ENCODE measurements around the gene SFSWAP.

DNA sequence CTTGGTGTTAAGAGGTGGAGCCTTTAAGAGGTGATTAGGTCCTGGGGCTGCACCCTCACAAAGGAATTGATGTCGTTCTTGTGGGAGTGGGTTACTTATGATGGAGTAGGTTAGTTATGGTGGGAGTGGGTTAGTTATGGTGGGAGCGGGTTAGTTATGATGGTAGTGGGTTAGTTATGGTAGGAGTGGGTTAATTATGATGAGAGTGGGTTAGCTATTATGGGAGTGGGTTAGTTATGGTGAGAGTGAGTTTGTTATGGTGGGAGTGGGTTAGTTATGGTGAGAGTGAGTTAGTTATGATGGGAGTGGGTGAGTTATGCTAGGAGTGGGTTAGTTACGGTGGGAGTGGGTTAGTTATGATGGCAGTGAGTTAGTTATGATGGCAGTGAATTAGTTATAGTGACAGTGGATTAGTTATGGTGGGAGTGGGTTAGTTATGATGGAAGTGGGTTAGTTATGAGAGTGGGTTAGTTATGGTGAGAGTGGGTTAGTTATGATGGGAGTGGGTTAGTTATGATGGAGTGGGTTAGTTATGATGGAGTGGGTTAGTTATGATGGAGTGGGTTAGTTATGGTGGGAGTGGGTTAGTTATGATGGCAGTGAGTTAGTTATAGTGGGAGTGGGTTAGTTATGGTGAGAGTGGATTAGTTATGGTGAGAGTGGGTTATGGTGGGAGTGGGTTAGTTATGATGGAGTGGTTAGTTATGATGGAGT lies 22.6 kb upstream of the SFSWAP start:
- TF ChIP-seq, protein P1, sequence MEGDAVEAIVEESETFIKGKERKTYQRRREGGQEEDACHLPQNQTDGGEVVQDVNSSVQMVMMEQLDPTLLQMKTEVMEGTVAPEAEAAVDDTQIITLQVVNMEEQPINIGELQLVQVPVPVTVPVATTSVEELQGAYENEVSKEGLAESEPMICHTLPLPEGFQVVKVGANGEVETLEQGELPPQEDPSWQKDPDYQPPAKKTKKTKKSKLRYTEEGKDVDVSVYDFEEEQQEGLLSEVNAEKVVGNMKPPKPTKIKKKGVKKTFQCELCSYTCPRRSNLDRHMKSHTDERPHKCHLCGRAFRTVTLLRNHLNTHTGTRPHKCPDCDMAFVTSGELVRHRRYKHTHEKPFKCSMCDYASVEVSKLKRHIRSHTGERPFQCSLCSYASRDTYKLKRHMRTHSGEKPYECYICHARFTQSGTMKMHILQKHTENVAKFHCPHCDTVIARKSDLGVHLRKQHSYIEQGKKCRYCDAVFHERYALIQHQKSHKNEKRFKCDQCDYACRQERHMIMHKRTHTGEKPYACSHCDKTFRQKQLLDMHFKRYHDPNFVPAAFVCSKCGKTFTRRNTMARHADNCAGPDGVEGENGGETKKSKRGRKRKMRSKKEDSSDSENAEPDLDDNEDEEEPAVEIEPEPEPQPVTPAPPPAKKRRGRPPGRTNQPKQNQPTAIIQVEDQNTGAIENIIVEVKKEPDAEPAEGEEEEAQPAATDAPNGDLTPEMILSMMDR (IDR thresholded peaks at IDR 0.05; ENCODE audit: poor library complexity, severe bottlenecking): no peak
- TF ChIP-seq EP300 (conservative IDR thresholded peaks at IDR 0.05; ENCODE audit: poor library complexity, severe bottlenecking): no peak
- TF ChIP-seq, protein P2, sequence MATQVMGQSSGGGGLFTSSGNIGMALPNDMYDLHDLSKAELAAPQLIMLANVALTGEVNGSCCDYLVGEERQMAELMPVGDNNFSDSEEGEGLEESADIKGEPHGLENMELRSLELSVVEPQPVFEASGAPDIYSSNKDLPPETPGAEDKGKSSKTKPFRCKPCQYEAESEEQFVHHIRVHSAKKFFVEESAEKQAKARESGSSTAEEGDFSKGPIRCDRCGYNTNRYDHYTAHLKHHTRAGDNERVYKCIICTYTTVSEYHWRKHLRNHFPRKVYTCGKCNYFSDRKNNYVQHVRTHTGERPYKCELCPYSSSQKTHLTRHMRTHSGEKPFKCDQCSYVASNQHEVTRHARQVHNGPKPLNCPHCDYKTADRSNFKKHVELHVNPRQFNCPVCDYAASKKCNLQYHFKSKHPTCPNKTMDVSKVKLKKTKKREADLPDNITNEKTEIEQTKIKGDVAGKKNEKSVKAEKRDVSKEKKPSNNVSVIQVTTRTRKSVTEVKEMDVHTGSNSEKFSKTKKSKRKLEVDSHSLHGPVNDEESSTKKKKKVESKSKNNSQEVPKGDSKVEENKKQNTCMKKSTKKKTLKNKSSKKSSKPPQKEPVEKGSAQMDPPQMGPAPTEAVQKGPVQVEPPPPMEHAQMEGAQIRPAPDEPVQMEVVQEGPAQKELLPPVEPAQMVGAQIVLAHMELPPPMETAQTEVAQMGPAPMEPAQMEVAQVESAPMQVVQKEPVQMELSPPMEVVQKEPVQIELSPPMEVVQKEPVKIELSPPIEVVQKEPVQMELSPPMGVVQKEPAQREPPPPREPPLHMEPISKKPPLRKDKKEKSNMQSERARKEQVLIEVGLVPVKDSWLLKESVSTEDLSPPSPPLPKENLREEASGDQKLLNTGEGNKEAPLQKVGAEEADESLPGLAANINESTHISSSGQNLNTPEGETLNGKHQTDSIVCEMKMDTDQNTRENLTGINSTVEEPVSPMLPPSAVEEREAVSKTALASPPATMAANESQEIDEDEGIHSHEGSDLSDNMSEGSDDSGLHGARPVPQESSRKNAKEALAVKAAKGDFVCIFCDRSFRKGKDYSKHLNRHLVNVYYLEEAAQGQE (IDR thresholded peaks at IDR 0.05; ENCODE audit: borderline replicate concordance): no peak
- no peak for TF ChIP-seq MXI1 (conservative IDR thresholded peaks at IDR 0.05; ENCODE audit: poor library complexity, severe bottlenecking)
- no peak for TF ChIP-seq TAF1 (IDR thresholded peaks at IDR 0.05; ENCODE audit: low read depth)
- no peak for TF ChIP-seq EZH2 (IDR thresholded peaks at IDR 0.05; ENCODE audit: borderline replicate concordance, insufficient read depth, low read length, poor library complexity, severe bottlenecking)
- no peak for TF ChIP-seq POLR2AphosphoS5 (IDR thresholded peaks at IDR 0.05)
- TF ChIP-seq RAD21 (conservative IDR thresholded peaks at IDR 0.05): no peak

Measured in neural cell (in vitro differentiated cells).